ENCODE results near the gene PROKR2.

The PROKR2 gene

GRCh38 chr20:5357946-5358345 lies 41.2 kb upstream of the PROKR2 start:
- TF ChIP-seq POLR2A (IDR thresholded peaks at IDR 0.05; ENCODE audit: extremely low read depth, insufficient read length): no peak
- no peak for TF ChIP-seq CTCF (IDR thresholded peaks at IDR 0.05; ENCODE audit: low read depth, low read length)
- TF ChIP-seq MYC (IDR thresholded peaks at IDR 0.05; ENCODE audit: low read depth, low read length): no peak
- TF ChIP-seq MAX (IDR thresholded peaks at IDR 0.05; ENCODE audit: low read depth, low read length): no peak
- peak; percentile 18 for DNase-seq (ENCODE audit: low read depth)
- H3K4me3 ChIP-seq (ENCODE audit: low read depth, low read length): no peak overlapping the region

GRCh38 chr20:5356941-5357340 lies 40.2 kb upstream of the PROKR2 start:
- TF ChIP-seq POLR2A (IDR thresholded peaks at IDR 0.05; ENCODE audit: extremely low read depth, insufficient read length) (no peak), MYC (IDR thresholded peaks at IDR 0.05; ENCODE audit: low read depth, low read length) (no peak), CTCF (IDR thresholded peaks at IDR 0.05; ENCODE audit: low read depth, low read length) (no peak), MAX (IDR thresholded peaks at IDR 0.05; ENCODE audit: low read depth, low read length) (no peak)
- DNase-seq (ENCODE audit: low read depth): no peak
- H3K4me3 ChIP-seq (ENCODE audit: low read depth, low read length): no peak overlapping the region

GRCh38 chr20:5354901-5355300 lies 38.1 kb upstream of the PROKR2 start:
- TF ChIP-seq MAX (IDR thresholded peaks at IDR 0.05; ENCODE audit: low read depth, low read length) (no peak), MYC (IDR thresholded peaks at IDR 0.05; ENCODE audit: low read depth, low read length) (no peak), POLR2A (IDR thresholded peaks at IDR 0.05; ENCODE audit: extremely low read depth, insufficient read length) (no peak), CTCF (IDR thresholded peaks at IDR 0.05; ENCODE audit: low read depth, low read length) (no peak)
- no peak overlapping the region for H3K4me3 ChIP-seq (ENCODE audit: low read depth, low read length)
- no peak for DNase-seq (ENCODE audit: low read depth)

- no peak overlapping the region for H3K4me3 ChIP-seq (ENCODE audit: low read depth, low read length)
- TF ChIP-seq MYC (IDR thresholded peaks at IDR 0.05; ENCODE audit: low read depth, low read length) (no peak), MAX (IDR thresholded peaks at IDR 0.05; ENCODE audit: low read depth, low read length) (no peak), CTCF (IDR thresholded peaks at IDR 0.05; ENCODE audit: low read depth, low read length) (no peak), POLR2A (IDR thresholded peaks at IDR 0.05; ENCODE audit: extremely low read depth, insufficient read length) (no peak)
- DNase-seq (ENCODE audit: low read depth): peak; percentile 18
Observed at GRCh38 chr20:5353624-5354496, 37.1 kb upstream of the PROKR2 start.

DNA sequence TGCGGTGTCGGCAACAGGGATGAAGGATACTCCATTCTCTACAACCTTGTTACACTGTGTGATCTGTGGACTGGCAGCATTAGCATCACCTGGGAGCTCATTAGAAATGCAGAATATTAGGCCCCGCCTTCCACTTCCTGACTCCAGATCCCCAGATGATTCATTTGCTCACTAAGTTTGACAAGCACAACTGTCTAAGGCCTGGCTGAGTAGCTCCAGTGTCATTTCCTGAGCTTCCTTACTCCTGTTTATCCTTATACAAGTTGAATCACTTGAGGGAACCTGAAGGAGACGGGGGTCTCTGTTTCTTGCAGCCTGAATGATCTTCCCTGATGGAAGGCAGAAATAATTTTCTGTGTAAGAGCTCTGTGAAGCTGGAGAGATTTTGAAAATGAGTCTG lies 32.7 kb upstream of the PROKR2 start:
- TF ChIP-seq MYC (IDR thresholded peaks at IDR 0.05; ENCODE audit: low read depth, low read length): no peak
- DNase-seq (ENCODE audit: low read depth): no peak
- no peak overlapping the region for H3K4me3 ChIP-seq (ENCODE audit: low read depth, low read length)

DNA sequence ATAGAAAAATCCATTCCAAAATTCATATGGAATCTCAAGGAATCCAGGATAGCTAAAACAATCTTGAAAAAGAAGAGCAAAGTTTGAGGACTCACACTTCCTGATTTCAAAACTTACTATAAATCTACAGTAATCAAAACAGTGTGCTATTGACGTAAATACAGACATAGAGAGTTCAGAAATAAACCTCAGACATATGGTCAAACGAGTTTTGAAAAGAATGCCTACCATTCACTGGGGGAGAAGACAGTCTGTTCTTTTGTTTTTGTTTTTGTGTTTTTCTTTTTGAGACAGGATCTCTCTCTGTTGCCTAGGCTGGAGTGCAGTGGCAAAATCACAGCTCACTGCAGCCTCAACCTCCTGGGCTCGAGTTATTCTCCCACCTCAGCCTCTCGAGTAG lies 25.3 kb upstream of the PROKR2 start:
- DNase-seq (ENCODE audit: low read depth): no peak
- no peak overlapping the region for H3K4me3 ChIP-seq (ENCODE audit: low read depth, low read length)
- no peak for TF ChIP-seq CTCF (IDR thresholded peaks at IDR 0.05; ENCODE audit: low read depth, low read length)
- no peak for TF ChIP-seq POLR2A (IDR thresholded peaks at IDR 0.05; ENCODE audit: extremely low read depth, insufficient read length)
- TF ChIP-seq MYC (IDR thresholded peaks at IDR 0.05; ENCODE audit: low read depth, low read length): no peak
- TF ChIP-seq MAX (IDR thresholded peaks at IDR 0.05; ENCODE audit: low read depth, low read length): no peak
